H9 (cell line): ENCODE results near the gene BPGM. TPM values are rescaled to one million over a fixed set of nuclear protein-coding genes. Genes with fewer than 3 reads are reported as not detected.

ENCODE experiments used
- DNase-seq: peaks from one replicate; pipeline ENCODE4 v3.0.0-alpha.2; 2017
- H2AFZ ChIP-seq: one replicate; pipeline ENCODE4 v1.6.1; 2013; ENCODE audit warnings: mild to moderate bottlenecking, low read length, control low read depth, moderate library complexity
- H2AK5ac ChIP-seq: 2 replicates; pipeline ENCODE4 v1.6.1; 2013; ENCODE audit warnings: low read length, control low read depth, mixed read lengths; ENCODE audit not compliant: insufficient read length
- H2BK120ac ChIP-seq: one replicate; pipeline ENCODE4 v1.6.1; 2013; ENCODE audit warnings: low read depth, mild to moderate bottlenecking, low read length, control low read depth, inconsistent platforms; ENCODE audit not compliant: poor library complexity, severe bottlenecking
- H2BK12ac ChIP-seq: 2 replicates; pipeline ENCODE4 v1.6.1; 2013; ENCODE audit warnings: low read length, control low read depth, mixed read lengths, low read depth; ENCODE audit not compliant: insufficient read length
- H2BK15ac ChIP-seq: 2 replicates; pipeline ENCODE4 v1.6.1; 2013; ENCODE audit warnings: low read depth, low read length, control low read depth
- H2BK20ac ChIP-seq: one replicate; pipeline ENCODE4 v1.6.1; 2013; ENCODE audit warnings: low read depth, mild to moderate bottlenecking, low read length, control low read depth, inconsistent platforms; ENCODE audit not compliant: poor library complexity, severe bottlenecking
- H2BK5ac ChIP-seq: 2 replicates; pipeline ENCODE4 v1.6.1; 2013; ENCODE audit warnings: low read length, control low read depth, mixed read lengths; ENCODE audit not compliant: insufficient read length
- H3K14ac ChIP-seq: 2 replicates; pipeline ENCODE4 v1.6.1; 2013; ENCODE audit warnings: low read length, control low read depth; ENCODE audit not compliant: insufficient read depth
- H3K18ac ChIP-seq: 2 replicates; pipeline ENCODE4 v1.6.1; 2013; ENCODE audit warnings: low read depth, mild to moderate bottlenecking, mixed read lengths, low read length, control low read depth; ENCODE audit not compliant: insufficient read length
- H3K23ac ChIP-seq: 2 replicates; pipeline ENCODE4 v1.6.1; 2013; ENCODE audit warnings: low read length, control low read depth, mixed read lengths, low read depth; ENCODE audit not compliant: insufficient read length
- H3K23me2 ChIP-seq: 2 replicates; pipeline ENCODE4 v1.6.1; 2013; ENCODE audit warnings: low read depth, mild to moderate bottlenecking, mixed read lengths, low read length, control low read depth; ENCODE audit not compliant: insufficient read length, poor library complexity, severe bottlenecking
- H3K27ac ChIP-seq: 2 replicates; pipeline ENCODE4 v1.5.1; 2013; ENCODE audit warnings: low read length, control low read depth, mixed read lengths, low read depth; ENCODE audit not compliant: insufficient read length
- H3K27me3 ChIP-seq: 2 replicates; pipeline ENCODE4 v1.6.1; 2013; ENCODE audit warnings: low read length, control low read depth, inconsistent platforms; ENCODE audit not compliant: insufficient read depth
- H3K4ac ChIP-seq: 2 replicates; pipeline ENCODE4 v1.6.1; 2013; ENCODE audit warnings: low read depth, mild to moderate bottlenecking, control low read depth, inconsistent platforms, low read length, moderate library complexity
- H3K4me1 ChIP-seq: 2 replicates; pipeline ENCODE4 v1.6.1; 2013; ENCODE audit warnings: low read length, control low read depth, inconsistent platforms; ENCODE audit not compliant: insufficient read depth
- H3K4me2 ChIP-seq: 2 replicates; pipeline ENCODE4 v1.6.1; 2013; ENCODE audit warnings: low read length, control low read depth, mixed read lengths; ENCODE audit not compliant: insufficient read length, insufficient read depth
- H3K56ac ChIP-seq: 2 replicates; pipeline ENCODE4 v1.6.1; 2013; ENCODE audit warnings: low read depth, mild to moderate bottlenecking, mixed read lengths, low read length, control low read depth; ENCODE audit not compliant: insufficient read length
- H3K79me1 ChIP-seq: 2 replicates; pipeline ENCODE4 v1.6.1; 2013; ENCODE audit warnings: low read depth, mild to moderate bottlenecking, moderate library complexity, low read length, control low read depth, inconsistent platforms; ENCODE audit not compliant: insufficient read depth, poor library complexity, severe bottlenecking
- H3K79me2 ChIP-seq: 2 replicates; pipeline ENCODE4 v1.6.1; 2013; ENCODE audit warnings: low read length, control low read depth, inconsistent platforms; ENCODE audit not compliant: insufficient read depth
- H3K9ac ChIP-seq: 2 replicates; pipeline ENCODE4 v1.6.1; 2013; ENCODE audit warnings: low read length, control low read depth, mixed read lengths; ENCODE audit not compliant: insufficient read length; ENCODE audit errors: extremely low read depth
- H3K9me3 ChIP-seq: one replicate; pipeline ENCODE4 v1.6.1; 2013; ENCODE audit warnings: low read depth, low read length, inconsistent platforms; ENCODE audit not compliant: control insufficient read depth
- H3T11ph ChIP-seq: one replicate; pipeline ENCODE4 v1.6.1; 2013; ENCODE audit warnings: mild to moderate bottlenecking, low read length, control low read depth, inconsistent platforms
- H4K20me1 ChIP-seq: one replicate; pipeline ENCODE4 v1.6.1; 2013; ENCODE audit not compliant: control insufficient read depth, insufficient read length, insufficient read depth
- H4K5ac ChIP-seq: 2 replicates; pipeline ENCODE4 v1.6.1; 2013; ENCODE audit warnings: low read depth, mild to moderate bottlenecking, mixed read lengths, low read length, control low read depth; ENCODE audit not compliant: insufficient read length
- H4K8ac ChIP-seq: replicated peaks from 2 replicates; pipeline ENCODE4 v1.6.1; 2013; ENCODE audit warnings: low read length, control low read depth, mixed read lengths, low read depth; ENCODE audit not compliant: insufficient read length
- H4K91ac ChIP-seq: 2 replicates; pipeline ENCODE4 v1.6.1; 2013; ENCODE audit warnings: low read depth, mild to moderate bottlenecking, moderate library complexity, mixed read lengths, low read length, control low read depth; ENCODE audit not compliant: insufficient read length
- H3K27ac Mint-ChIP-seq, 3 experiments: 2 replicates in 2 of 3; 3 replicates in 1 of 3; pipeline ENCODE4 v1.8.0; 2020 to 2021; ENCODE audit warnings: mixed read lengths in 3 of 3, mild to moderate bottlenecking in 1 of 3, moderate library complexity in 1 of 3
- H3K27me3 Mint-ChIP-seq: 2 replicates; pipeline ENCODE4 v1.8.0; 2021; ENCODE audit warnings: low read depth, mild to moderate bottlenecking, moderate library complexity, mixed read lengths
- H3K36me3 Mint-ChIP-seq, 3 experiments: 2 replicates in 2 of 3; 3 replicates in 1 of 3; pipeline ENCODE4 v1.8.0; 2020 to 2021; ENCODE audit warnings: low read depth in 3 of 3, mixed read lengths in 3 of 3; ENCODE audit not compliant: insufficient read depth in 1 of 3
- H3K4me1 Mint-ChIP-seq, 2 experiments: 2 replicates each; pipeline ENCODE4 v1.8.0; 2020; ENCODE audit warnings: mixed read lengths in 2 of 2
- H3K4me3 Mint-ChIP-seq, 2 experiments: 2 replicates in 1 of 2; 3 replicates in 1 of 2; pipeline ENCODE4 v1.8.0; 2020 to 2021; ENCODE audit warnings: mild to moderate bottlenecking in 2 of 2, mixed read lengths in 2 of 2, moderate library complexity in 1 of 2
- H3K9me3 Mint-ChIP-seq, 2 experiments: 2 replicates in 1 of 2; 3 replicates in 1 of 2; pipeline ENCODE4 v1.8.0; 2020; ENCODE audit warnings: mild to moderate bottlenecking in 2 of 2, mixed read lengths in 2 of 2, moderate library complexity in 1 of 2
- CTCF ChIP-seq: fragments of 200-600 bp; sonication (generic); conservative IDR thresholded peaks from 3 replicates; pipeline ENCODE4 v1.8.0; 2021; ENCODE audit warnings: antibody characterized with exemption, mild to moderate bottlenecking
- WGBS: extraction: QIAGEN DNeasy Blood & Tissue Kit; methylation state at CpG from one replicate; pipeline ENCODE4 v1.1.7; 2013; ENCODE audit warnings: missing lambda C conversion rate, low lambda C conversion rate, mixed read lengths; ENCODE audit not compliant: insufficient read length; ENCODE audit errors: extremely low coverage; 5-methylcytosine and 5-hydroxymethylcytosine counted together
- total RNA-seq: library from RNA; stranded (reverse); gene quantifications from 2 replicates; pipeline ENCODE4 v1.2.1, GENCODE V29; 2021

BPGM gene
- total RNA-seq, 1 experiment from 2014 or later: 14.4 TPM

- Histone ChIP-seq H3K56ac (no peak overlapping the region), H2AK5ac (no peak overlapping the region), H3T11ph (no peak overlapping the region), H4K91ac (no peak overlapping the region), H3K14ac (no peak overlapping the region), H4K5ac (no peak overlapping the region), H3K79me1 (no peaks in the 10 kb centered on the region), H2BK5ac (no peak overlapping the region), H2BK120ac (no peak overlapping the region), H3K18ac (no peak overlapping the region), H3K23ac (no peak overlapping the region), H3K27ac (no peak overlapping the region), H2BK20ac (no peak overlapping the region), H3K4me1 (no peaks in the 10 kb centered on the region), H2BK12ac (no peak overlapping the region), H3K4ac (no peak overlapping the region), H3K79me2 (no peaks in the 10 kb centered on the region), H4K20me1 (no peaks in the 10 kb centered on the region), H2AFZ (no peak overlapping the region), H4K8ac (no peak overlapping the region), H3K4me2 (no peak overlapping the region), H3K23me2 (no peaks in the 10 kb centered on the region), H3K9ac (no peak overlapping the region), H3K27me3 (no peaks in the 10 kb centered on the region), H3K9me3 (no peaks in the 10 kb centered on the region), H2BK15ac (no peak overlapping the region)
- no CpG with 5 or more reads among the region's 9 CpGs for WGBS
- H3K9me3 Mint-ChIP-seq: no peaks in the 10 kb centered on the region
- no peaks in the 10 kb centered on the region for H3K27me3 Mint-ChIP-seq
- DNase-seq: no peak
- H3K4me1 Mint-ChIP-seq: peaks cover 20 to 22% of the 10 kb centered on the region in 2 experiments
- no peaks in the 10 kb centered on the region for H3K36me3 Mint-ChIP-seq
- H3K27ac Mint-ChIP-seq: no peak overlapping the region; a peak in 1 of 7 replicates
- TF ChIP-seq CTCF: no peak
- no peak overlapping the region for H3K4me3 Mint-ChIP-seq
Measured at GRCh38 chr7:134695321-134695860, 48.7 kb downstream of the BPGM start.
